HG03064 (cell line): ENCODE results near the gene HNF4A.
"Not testable (repeated sequence)": the region's sequence is repeated elsewhere in the genome, so short reads cannot be mapped to it uniquely, and the experiment has no call there.

ENCODE experiments used
- ATAC-seq: cut with Tn5 transposase; IDR thresholded peaks from one replicate; pipeline ENCODE4 v1.9.1; 2021; ENCODE audit warnings: low read depth; ENCODE audit not compliant: unreplicated experiment

Gene HNF4A

GRCh38 chr20:44355498-44356352, at the start of gene HNF4A:
Gene HNF4A, plus strand, starts transcription at chr20:44355699. Its CDS starts 106 bp downstream, at chr20:44355805.
- no peak for ATAC-seq

- no peak for ATAC-seq
Measured at GRCh38 chr20:44306927-44307326, 48.6 kb upstream of the HNF4A start.

- ATAC-seq: no peak
Measured at GRCh38 chr20:44309763-44310663, 45.5 kb upstream of the HNF4A start.

GRCh38 chr20:44310664-44311639, 44.5 kb upstream of the HNF4A start, which contains the start of gene FITM2:
Gene FITM2, minus strand, starts transcription at chr20:44311202. Its CDS starts 54 bp downstream, at chr20:44311148.
- peak; percentile 88 for ATAC-seq

GRCh38 chr20:44314870-44315269, 40.6 kb upstream of the HNF4A start:
- no peak for ATAC-seq

GRCh38 chr20:44319839-44320422, 35.6 kb upstream of the HNF4A start:
- no peak for ATAC-seq

- ATAC-seq: no peak
Measured at GRCh38 chr20:44324343-44324742, 31.2 kb upstream of the HNF4A start.

GRCh38 chr20:44326391-44327159, 28.9 kb upstream of the HNF4A start:
- ATAC-seq: no peak

GRCh38 chr20:44327748-44328147, 27.8 kb upstream of the HNF4A start:
- ATAC-seq: not testable (repeated sequence)

- no peak for ATAC-seq
Measured at GRCh38 chr20:44328428-44328827, 27.1 kb upstream of the HNF4A start.

- no peak for ATAC-seq
Measured at GRCh38 chr20:44331201-44331600, 24.3 kb upstream of the HNF4A start.

- ATAC-seq: no peak
Measured at GRCh38 chr20:44334306-44334705, 21.2 kb upstream of the HNF4A start.

GRCh38 chr20:44334709-44335108, 20.8 kb upstream of the HNF4A start:
- ATAC-seq: no peak

- no peak for ATAC-seq
Measured at GRCh38 chr20:44335675-44336074, 19.8 kb upstream of the HNF4A start.

GRCh38 chr20:44336086-44336485, 19.4 kb upstream of the HNF4A start:
- ATAC-seq: no peak

- ATAC-seq: no peak
Measured at GRCh38 chr20:44336725-44337380, 18.6 kb upstream of the HNF4A start, which contains the start of gene R3HDML. Gene R3HDML, plus strand, starts transcription at chr20:44337043. Its CDS starts 115 bp downstream, at chr20:44337158.

GRCh38 chr20:44342248-44342647, 13.3 kb upstream of the HNF4A start:
- ATAC-seq: no peak

- no peak for ATAC-seq
Measured at GRCh38 chr20:44343162-44343675, 12.3 kb upstream of the HNF4A start.
